Right lobe of liver (tissue), 6 donors: ENCODE data around the gene XIST. TPM values are rescaled to one million over a fixed set of nuclear protein-coding genes. Genes with fewer than 3 reads are reported as not detected.
"Not testable (repeated sequence)": the region's sequence is repeated elsewhere in the genome, so short reads cannot be mapped to it uniquely, and the experiment has no call there.

Experiments used
- ATAC-seq, 4 donors: fragments of 200-7000 bp; cut with Tn5 transposase; one replicate each; pipeline ENCODE4 v1.9.1; 2020; ENCODE audit warnings: mild to moderate bottlenecking in 4 of 4, moderate library complexity in 4 of 4
- DNase-seq, 3 donors: peaks; one replicate each; pipeline ENCODE4 v3.0.0-alpha.2; 2020
- H3K27ac ChIP-seq, 3 donors: fragments of 200-600 bp; one replicate each; pipeline ENCODE4 v1.8.0; 2022
- H3K27me3 ChIP-seq, 2 donors: fragments of 200-600 bp; one replicate each; pipeline ENCODE4 v1.8.0; 2022
- H3K36me3 ChIP-seq, 4 donors: fragments of 200-600 bp; sonication (generic) in 1 of 4; one replicate each; pipeline versions ENCODE4 v1.5.1 to v1.8.0; 2017 to 2022; ENCODE audit warnings: control low read depth in 1 of 4
- H3K4me1 ChIP-seq, 4 donors: fragments of 200-600 bp; sonication (generic) in 1 of 4; one replicate each; pipeline versions ENCODE4 v1.5.1 to v1.8.0; 2017 to 2022; ENCODE audit warnings: control low read depth in 1 of 4
- H3K4me3 ChIP-seq, 3 donors: fragments of 200-600 bp; one replicate each; pipeline ENCODE4 v1.8.0; 2022
- H3K9me3 ChIP-seq, 4 donors: fragments of 200-600 bp; sonication (generic) in 1 of 4; one replicate each; pipeline versions ENCODE4 v1.5.1 to v1.8.0; 2017 to 2022; ENCODE audit warnings: control low read depth in 1 of 4
- CTCF ChIP-seq, 4 donors: fragments of 200-600 bp in 3 of 4; fragments of 450-650 bp in 1 of 4; IDR thresholded peaks; one replicate each; pipeline versions ENCODE4 v1.5.1 to v1.8.0; 2016 to 2022; ENCODE audit warnings: antibody characterized with exemption in 4 of 4, mild to moderate bottlenecking in 2 of 4
- POLR2A ChIP-seq: fragments of 450-650 bp; IDR thresholded peaks from one replicate; pipeline ENCODE4 v1.6.1; 2017; ENCODE audit warnings: antibody characterized with exemption, mild to moderate bottlenecking
- WGBS: methylation state at CpG from one replicate; pipeline ENCODE4 v1.1.6; 2018; ENCODE audit warnings: low coverage, low lambda C conversion rate; ENCODE audit not compliant: insufficient coverage; ENCODE audit errors: missing lambda C conversion rate; 5-methylcytosine and 5-hydroxymethylcytosine counted together
- intact Hi-C, 2 donors: fragments of 100-400 bp; cut with DNase I; formaldehyde crosslinking; loops; one replicate each; pipeline versions ENCODE4 v1.11.2 to v1.14.1; 2022
- total RNA-seq, 6 experiments: library from RNA; depleted of rRNA in 2 of 6; stranded (reverse); fragments of >200 nt in 2 of 6; fragmentation: NEBNext Ultra II Directional in 3 of 6; extraction: Animal tissue kit (Norgen Biotek cat#: 25700) in 3 of 6; gene quantifications; one replicate each; pipeline versions ENCODE4 v1.1.0 to v1.2.4, GENCODE V29; 2016 to 2023
- donor health status: DM: no; HTN: yes; CAD: no.
- donor health status: DM: no; HTN: no; CAD: no.
- donor health status: DM: no; HTN: no; CAD: no.
- donor health status: DM: no; HTN: yes; CAD: no.
- donor health status: DM: no; HTN: yes; CAD: no.

The XIST gene
- total RNA-seq, 6 experiments from 2014 or later, result 0.11 to 178 (median 99.4) TPM

DNA sequence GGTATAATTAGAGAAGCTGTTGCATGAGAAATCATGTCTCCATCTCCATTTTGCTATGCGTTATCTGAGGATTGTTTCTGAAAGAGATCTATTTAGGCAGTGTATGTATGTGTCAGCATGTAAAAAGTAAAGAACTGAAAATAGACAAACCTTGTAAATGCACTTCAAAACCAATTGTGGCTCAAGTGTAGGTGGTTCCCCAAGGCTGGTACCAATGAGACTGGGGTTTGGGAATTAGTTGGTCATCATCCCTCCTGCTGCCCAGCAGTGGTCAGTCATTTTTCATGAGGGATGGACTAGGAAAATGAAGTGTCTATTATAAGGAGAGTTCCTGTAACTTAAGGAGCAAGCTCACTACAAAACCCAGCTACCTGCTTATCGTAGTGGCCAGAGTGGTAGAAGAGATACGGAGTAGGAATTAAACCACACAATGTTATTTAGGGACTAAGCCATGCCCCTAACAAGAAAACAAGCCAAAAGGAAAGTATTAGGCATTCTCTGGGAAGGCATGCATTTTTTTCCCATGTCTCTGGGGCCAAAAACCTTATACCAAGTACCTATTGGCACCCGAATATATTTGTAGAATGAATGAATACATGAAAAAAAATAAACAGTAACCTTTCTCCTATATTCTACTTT is 30.5 kb downstream of the XIST start:
- no peaks in the 10 kb centered on the region for H3K4me1 ChIP-seq
- DNase-seq, result no peak

GRCh38 chrX:73819864-73820558 is 32.5 kb downstream of the XIST start:
- intact Hi-C loops, H3K27ac ChIP-seq, DNase-seq, H3K4me3 ChIP-seq, H3K27me3 ChIP-seq, ATAC-seq, H3K4me1 ChIP-seq, H3K9me3 ChIP-seq: not testable (repeated sequence)
- H3K36me3 ChIP-seq, result peaks cover 0 to 24% (median 0%) of the 10 kb centered on the region in 4 donors
- WGBS, result 87% methylated on average over 8 of the region's 10 CpGs

More for the DNA sequence above, 30.5 kb downstream of the XIST start:
- Histone ChIP-seq H3K9me3 (no peaks in the 10 kb centered on the region), H3K27me3 (no peaks in the 10 kb centered on the region), H3K27ac (no peak overlapping the region), H3K36me3 (peaks cover 0 to 40% (median 5%) of the 10 kb centered on the region in 4 donors), H3K4me3 (no peak overlapping the region)
- TF ChIP-seq CTCF (IDR thresholded peaks at IDR 0.05), result no peak
- TF ChIP-seq POLR2A, result no peak
- intact Hi-C loops, result no loop called here
- 80% methylated on average over 4 of the region's 4 CpGs for WGBS
- no peak for ATAC-seq

DNA sequence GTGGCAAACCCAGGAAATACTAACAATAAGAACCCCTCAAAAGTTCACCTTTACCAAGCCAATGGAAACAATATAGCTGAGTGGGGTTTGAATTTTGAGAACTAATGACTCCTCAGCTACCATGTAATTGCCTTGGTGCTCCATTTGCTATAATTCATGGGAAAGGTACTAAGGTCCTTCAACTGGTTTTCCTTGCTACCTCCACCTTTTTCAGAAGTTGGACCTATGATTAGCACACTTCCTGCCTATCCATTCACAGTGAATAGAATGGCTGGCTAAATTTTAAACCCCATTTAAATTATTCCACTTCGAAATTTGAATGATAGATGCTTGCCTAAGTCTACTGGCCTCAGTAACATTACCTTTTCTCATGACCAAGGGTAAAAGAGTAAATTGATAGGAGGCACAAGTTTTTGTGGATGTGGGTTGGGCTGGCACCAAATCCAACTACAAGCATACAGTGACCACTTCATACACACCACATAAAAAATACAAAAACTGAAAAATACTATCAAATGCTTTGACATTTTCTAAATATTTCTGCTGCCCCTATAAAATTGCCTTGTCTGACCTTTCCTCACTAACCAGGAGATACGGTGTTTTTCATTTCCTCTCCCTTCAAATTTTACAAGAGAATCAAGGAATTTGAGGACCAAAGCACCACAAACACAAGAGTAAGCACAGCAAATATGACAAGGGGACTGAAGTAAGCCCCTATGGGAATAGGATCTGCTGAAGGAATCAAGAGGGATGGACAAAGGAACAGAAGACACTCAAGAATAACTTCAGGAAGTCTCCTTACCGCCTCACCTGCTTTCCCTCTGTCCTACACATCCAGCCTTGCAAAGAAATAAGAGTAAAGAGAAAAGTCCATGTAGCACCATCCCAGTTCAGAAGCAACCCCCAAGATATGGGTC is 34.1 kb downstream of the XIST start:
- intact Hi-C loops, result no loop called here
- 65% methylated on average over 3 of the region's 3 CpGs for WGBS
- peaks cover 0 to 13% (median 0%) of the 10 kb centered on the region in 4 donors for H3K36me3 ChIP-seq
- H3K27ac ChIP-seq, result no peak overlapping the region
- TF ChIP-seq POLR2A (no peak), CTCF (IDR thresholded peaks at IDR 0.05) (no peak)
- no peak for ATAC-seq
- DNase-seq, result no peak
- no peaks in the 10 kb centered on the region for H3K27me3 ChIP-seq
- H3K4me1 ChIP-seq, result no peaks in the 10 kb centered on the region
- H3K9me3 ChIP-seq, result no peaks in the 10 kb centered on the region
- H3K4me3 ChIP-seq, result no peak overlapping the region

DNA sequence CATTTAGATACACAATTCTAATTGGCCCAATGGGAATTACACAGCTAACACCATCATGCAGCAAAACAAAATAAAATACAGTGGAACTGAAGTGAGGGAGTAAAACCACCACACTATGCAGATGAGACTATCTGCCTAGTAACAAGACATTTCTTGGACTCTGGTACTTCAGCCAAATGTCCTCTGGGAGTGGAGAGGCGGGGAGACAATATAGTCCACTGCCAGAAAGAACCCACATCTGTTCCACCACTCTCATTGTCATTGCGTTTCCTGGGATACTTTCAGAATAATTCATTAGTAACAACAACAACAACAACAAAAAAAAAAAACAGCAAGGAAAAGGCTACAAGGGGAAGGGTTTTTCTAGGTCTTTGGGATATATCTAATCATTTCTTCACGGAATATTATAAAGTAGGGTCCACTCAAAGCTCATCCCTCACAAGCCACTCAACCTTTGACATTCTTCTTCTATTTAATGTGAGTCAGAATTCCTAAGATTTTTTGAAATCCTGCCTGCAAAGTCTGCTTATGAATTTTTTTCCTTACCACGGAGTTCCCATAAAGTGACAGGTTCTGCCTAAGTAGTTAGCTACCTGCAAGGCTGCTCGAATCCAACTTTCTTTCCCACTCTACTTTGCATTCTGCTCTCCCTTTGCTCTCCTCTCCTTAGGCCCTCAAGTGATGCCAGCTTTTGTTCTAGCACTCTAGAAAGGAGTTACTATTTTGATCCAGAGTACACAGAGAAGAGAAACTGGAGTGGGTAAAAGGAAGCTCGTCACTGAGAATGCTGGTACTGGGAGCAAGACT is 34.9 kb downstream of the XIST start:
- no peak overlapping the region for H3K4me3 ChIP-seq
- intact Hi-C loops, result no loop called here
- no peaks in the 10 kb centered on the region for H3K4me1 ChIP-seq
- H3K27ac ChIP-seq, result no peak overlapping the region
- DNase-seq (no peak), ATAC-seq (no peak)
- H3K27me3 ChIP-seq, result no peaks in the 10 kb centered on the region
- 74% methylated on average over 6 of the region's 6 CpGs for WGBS
- H3K9me3 ChIP-seq, result no peaks in the 10 kb centered on the region
- TF ChIP-seq POLR2A (no peak), CTCF (IDR thresholded peaks at IDR 0.05) (no peak)
- peaks cover 0 to 12% (median 0%) of the 10 kb centered on the region in 4 donors for H3K36me3 ChIP-seq
